Measurements from ENCODE around the gene SH3BP2. TPM values are rescaled to one million over a fixed set of nuclear protein-coding genes. Genes with fewer than 3 reads are reported as not detected.
A peak's percentile ranks its signal among the peaks of the same experiment; 100 is the strongest.

Gene SH3BP2
- total RNA-seq, 1 donor from 2014 or later: 39.1 TPM

- H3K4me1 Mint-ChIP-seq: peaks cover 42% of the 10 kb centered on the region
- no peak overlapping the region for H3K4me3 Mint-ChIP-seq
- peaks cover 3% of the 10 kb centered on the region for H3K36me3 Mint-ChIP-seq (ENCODE audit: low read depth)
- no peak for TF ChIP-seq CTCF (conservative IDR thresholded peaks at IDR 0.05)
- H3K27me3 Mint-ChIP-seq (ENCODE audit: low read depth): no peaks in the 10 kb centered on the region
- H3K9me3 Mint-ChIP-seq: no peaks in the 10 kb centered on the region
- H3K27ac Mint-ChIP-seq (ENCODE audit: unreplicated experiment): peak overlapping the region; percentile 76
- no peak for DNase-seq (ENCODE audit: low read depth, low spot score)
These were observed 68.9 kb downstream of the SH3BP2 start for GRCh38 chr4:2861631-2862436.

GRCh38 chr4:2862528-2862927 is 69.6 kb downstream of the SH3BP2 start:
- peaks cover under 1% of the 10 kb centered on the region for H3K36me3 Mint-ChIP-seq (ENCODE audit: low read depth)
- peaks cover 49% of the 10 kb centered on the region for H3K4me1 Mint-ChIP-seq
- TF ChIP-seq CTCF (conservative IDR thresholded peaks at IDR 0.05): no peak
- no peak overlapping the region for H3K4me3 Mint-ChIP-seq
- H3K27me3 Mint-ChIP-seq (ENCODE audit: low read depth): no peaks in the 10 kb centered on the region
- peak overlapping the region; percentile 76 for H3K27ac Mint-ChIP-seq (ENCODE audit: unreplicated experiment)
- DNase-seq (ENCODE audit: low read depth, low spot score): no peak
- H3K9me3 Mint-ChIP-seq: no peaks in the 10 kb centered on the region

- Mint-ChIP-seq H3K36me3 (ENCODE audit: low read depth) (no peaks in the 10 kb centered on the region), H3K27me3 (ENCODE audit: low read depth) (no peaks in the 10 kb centered on the region), H3K9me3 (no peaks in the 10 kb centered on the region), H3K4me1 (peaks cover 60% of the 10 kb centered on the region), H3K4me3 (no peak overlapping the region), H3K27ac (ENCODE audit: unreplicated experiment) (no peak overlapping the region)
- TF ChIP-seq CTCF (conservative IDR thresholded peaks at IDR 0.05): no peak
- no peak for DNase-seq (ENCODE audit: low read depth, low spot score)
These were observed 70.8 kb downstream of the SH3BP2 start for GRCh38 chr4:2863649-2864048.

GRCh38 chr4:2865196-2865780 is 72.4 kb downstream of the SH3BP2 start:
- H3K36me3 Mint-ChIP-seq (ENCODE audit: low read depth): no peaks in the 10 kb centered on the region
- DNase-seq (ENCODE audit: low read depth, low spot score): no peak
- TF ChIP-seq CTCF (conservative IDR thresholded peaks at IDR 0.05): no peak
- H3K9me3 Mint-ChIP-seq: no peaks in the 10 kb centered on the region
- H3K4me1 Mint-ChIP-seq: peaks cover 69% of the 10 kb centered on the region
- H3K4me3 Mint-ChIP-seq: no peak overlapping the region
- peak overlapping the region; percentile 38 for H3K27ac Mint-ChIP-seq (ENCODE audit: unreplicated experiment)
- H3K27me3 Mint-ChIP-seq (ENCODE audit: low read depth): no peaks in the 10 kb centered on the region

GRCh38 chr4:2866160-2866861 is 73.4 kb downstream of the SH3BP2 start:
- no peak for TF ChIP-seq CTCF (conservative IDR thresholded peaks at IDR 0.05)
- Mint-ChIP-seq H3K9me3 (no peaks in the 10 kb centered on the region), H3K27ac (ENCODE audit: unreplicated experiment) (peak overlapping the region; percentile 14), H3K27me3 (ENCODE audit: low read depth) (no peaks in the 10 kb centered on the region), H3K4me1 (peaks cover 67% of the 10 kb centered on the region), H3K36me3 (ENCODE audit: low read depth) (no peaks in the 10 kb centered on the region), H3K4me3 (no peak overlapping the region)
- DNase-seq (ENCODE audit: low read depth, low spot score): no peak
